Naive thymus-derived CD8-positive, alpha-beta T cell (primary cell): Measurements from ENCODE around the gene ASB12. TPM values are rescaled to one million over a fixed set of nuclear protein-coding genes. Genes with fewer than 3 reads are reported as not detected.
A peak's percentile ranks its signal among the peaks of the same experiment; 100 is the strongest.
"Not testable (repeated sequence)": the region's sequence is repeated elsewhere in the genome, so short reads cannot be mapped to it uniquely, and the experiment has no call there.

Source experiments
- ATAC-seq, 2 donors: fragments of 150-1000 bp; cut with Tn5 transposase in 1 of 2; sonication (Bioruptor Pico), chemical (Tn5 transposase) in 1 of 2; 1 replicate in 1 of 2; 2 replicates in 1 of 2; pipeline ENCODE4 v1.10.0; 2021; ENCODE audit warnings: mild to moderate bottlenecking in 2 of 2, moderate library complexity in 2 of 2
- POLR2A ChIA-PET: fragments of 350-600 bp; sonication (Branson Sonifier 250); formaldehyde crosslinking; loops from one replicate; lab custom pipeline; 2021; ENCODE audit warnings: antibody characterized with exemption; lab: Charles Lee
- DNase-seq, 10 donors: peaks; one replicate each; pipeline versions ENCODE4 v3.0.0 to v3.0.0-alpha.2; 2020 to 2022
- H3K27ac Mint-ChIP-seq, 10 donors: one replicate each; pipeline ENCODE4 v1.8.0; 2020 to 2022; ENCODE audit warnings: mild to moderate bottlenecking in 10 of 10, mixed read lengths in 10 of 10, moderate library complexity in 4 of 10, inconsistent platforms in 1 of 10
- H3K27me3 Mint-ChIP-seq, 5 donors: one replicate each; pipeline ENCODE4 v1.8.0; 2021 to 2022; ENCODE audit warnings: mixed read lengths in 5 of 5
- H3K36me3 Mint-ChIP-seq, 3 donors: one replicate each; pipeline ENCODE4 v1.8.0; 2020 to 2022; ENCODE audit warnings: mixed read lengths in 3 of 3, mild to moderate bottlenecking in 2 of 3, inconsistent platforms in 1 of 3
- H3K4me1 Mint-ChIP-seq, 4 donors: one replicate each; pipeline ENCODE4 v1.8.0; 2021 to 2022; ENCODE audit warnings: mixed read lengths in 4 of 4
- H3K4me3 Mint-ChIP-seq, 10 donors: one replicate each; pipeline ENCODE4 v1.8.0; 2020 to 2022; ENCODE audit warnings: mild to moderate bottlenecking in 10 of 10, mixed read lengths in 10 of 10, moderate library complexity in 6 of 10, inconsistent platforms in 1 of 10
- H3K9me3 Mint-ChIP-seq, 9 donors: one replicate each; pipeline ENCODE4 v1.8.0; 2020 to 2022; ENCODE audit warnings: mixed read lengths in 9 of 9, mild to moderate bottlenecking in 3 of 9, inconsistent platforms in 1 of 9, moderate library complexity in 1 of 9
- polyA plus RNA-seq, 3 donors: library from polyadenylated mRNA; unstranded; fragments of 300-500 nt; fragmentation: Illumina TruSeq; gene quantifications; one replicate each; pipeline ENCODE4 v1.2.3, GENCODE V29; 2021
- total RNA-seq, 8 experiments: library from RNA in 2 of 8; stranded (reverse) in 2 of 8; gene quantifications; one replicate each; pipeline ENCODE4 v1.2.3 and lab custom pipeline; 2021 to 2026

ASB12 gene, protein sequence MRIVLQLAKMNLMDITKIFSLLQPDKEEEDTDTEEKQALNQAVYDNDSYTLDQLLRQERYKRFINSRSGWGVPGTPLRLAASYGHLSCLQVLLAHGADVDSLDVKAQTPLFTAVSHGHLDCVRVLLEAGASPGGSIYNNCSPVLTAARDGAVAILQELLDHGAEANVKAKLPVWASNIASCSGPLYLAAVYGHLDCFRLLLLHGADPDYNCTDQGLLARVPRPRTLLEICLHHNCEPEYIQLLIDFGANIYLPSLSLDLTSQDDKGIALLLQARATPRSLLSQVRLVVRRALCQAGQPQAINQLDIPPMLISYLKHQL
- under 1 TPM; 0.29 to 0.30 TPM for total RNA-seq
- polyA plus RNA-seq: under 1 TPM; 0.13 to 0.53 (median 0.35) TPM
- 0 to 0.07 (median 0) reads per million in 6 experiments for total RNA-seq (lab: John Stamatoyannopoulos, UW)

DNA sequence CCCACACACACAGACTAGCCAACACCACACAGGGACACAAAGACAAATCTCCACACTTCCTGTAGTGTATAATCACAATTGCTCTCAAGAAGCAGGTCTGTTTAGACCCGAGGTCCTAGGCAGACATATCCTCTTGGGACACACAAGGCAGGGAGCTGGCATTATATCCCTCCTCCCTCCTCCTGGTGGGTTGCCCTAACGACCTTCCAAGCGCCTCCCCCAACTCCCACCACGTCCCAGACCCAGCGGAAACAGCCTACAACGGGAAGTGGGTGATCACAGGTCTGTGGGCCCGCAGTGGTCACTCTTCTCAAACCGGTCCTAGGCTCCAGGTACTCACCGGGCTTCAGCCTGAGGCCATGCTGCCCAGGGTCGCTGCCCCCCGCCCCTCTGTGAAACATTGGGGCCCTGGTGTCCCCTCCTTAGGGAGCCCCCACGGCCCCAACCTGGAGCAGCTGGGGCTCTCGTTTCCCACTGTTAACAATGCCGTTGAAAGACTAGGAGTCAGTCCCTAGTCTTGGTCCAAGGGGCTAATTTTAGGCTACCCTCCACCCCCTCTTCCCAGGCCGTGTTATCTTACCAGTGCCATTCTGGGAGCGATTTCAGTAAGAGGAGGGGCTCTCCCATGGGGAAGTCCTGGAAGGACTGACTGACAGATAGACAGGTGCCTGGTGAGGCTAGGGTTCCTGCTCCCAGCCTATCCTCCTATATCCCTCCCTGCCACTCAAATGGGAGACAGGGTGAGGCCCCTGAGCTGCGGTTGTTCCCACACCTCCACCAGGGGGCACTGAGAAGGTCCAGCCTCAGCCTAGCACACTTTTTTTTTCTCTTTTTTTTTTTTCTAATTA, at the start of gene ASB12:
TSS of gene ASB12 (minus strand) at position 485 of the 848 bp plus-strand sequence. CDS start 4,957 bp downstream, outside the sequence.
- POLR2A ChIA-PET: no interaction called here
- Mint-ChIP-seq H3K27ac (no peak within 1 kb of the TSS), H3K4me3 (no peak within 1 kb of the TSS), H3K9me3 (peaks cover 0 to 4% (median 0%) of the 10 kb centered on the region in 9 donors), H3K27me3 (no peaks in the 10 kb centered on the region), H3K36me3 (peaks cover 0 to 4% (median 3%) of the 10 kb centered on the region in 3 donors), H3K4me1 (no peaks in the 10 kb centered on the region)
- no peak for DNase-seq
- ATAC-seq: no peak

- H3K36me3 Mint-ChIP-seq: peaks cover 27 to 66% (median 50%) of the 10 kb centered on the region in 3 donors
- peaks cover 0 to 10% (median 0%) of the 10 kb centered on the region in 9 donors for H3K9me3 Mint-ChIP-seq
- POLR2A ChIA-PET: no interaction called here
- no peak for DNase-seq
- no peak overlapping the region for H3K4me3 Mint-ChIP-seq
- H3K27ac Mint-ChIP-seq: no peak overlapping the region
- ATAC-seq: no peak
- H3K4me1 Mint-ChIP-seq: no peaks in the 10 kb centered on the region
- H3K27me3 Mint-ChIP-seq: no peaks in the 10 kb centered on the region
Observed at GRCh38 chrX:64265265-64265664, 34.9 kb upstream of the ASB12 start.

- no peak for ATAC-seq
- Mint-ChIP-seq H3K27ac (no peak overlapping the region), H3K4me1 (no peaks in the 10 kb centered on the region), H3K9me3 (peaks cover 0 to 4% (median 0%) of the 10 kb centered on the region in 9 donors), H3K27me3 (no peaks in the 10 kb centered on the region), H3K4me3 (no peak overlapping the region), H3K36me3 (peaks cover 0 to 4% (median 3%) of the 10 kb centered on the region in 3 donors)
- DNase-seq: no peak
- POLR2A ChIA-PET: no interaction called here
Observed at GRCh38 chrX:64229154-64229553, 1.3 kb downstream of the ASB12 start.

DNA sequence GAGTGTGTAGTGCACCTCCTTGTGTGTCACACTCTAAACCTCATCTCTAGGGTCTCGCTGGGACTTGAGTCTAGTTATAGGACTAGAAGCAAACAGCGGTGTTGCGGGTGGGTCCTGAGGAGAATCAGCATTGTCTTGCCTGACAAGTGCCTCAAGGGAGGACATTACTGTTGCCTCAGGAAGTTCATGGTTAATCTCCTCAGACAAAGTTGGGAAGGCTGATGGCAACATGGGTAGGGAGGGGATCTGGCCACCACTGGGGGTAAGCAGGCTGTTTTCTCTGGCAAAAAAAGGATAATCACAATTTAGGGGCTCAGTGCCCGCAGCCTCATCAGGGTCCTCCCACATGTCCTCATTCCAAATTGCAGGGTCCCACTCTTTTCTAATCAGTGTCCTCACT, 12.4 kb downstream of the ASB12 start:
- Mint-ChIP-seq H3K27me3 (no peaks in the 10 kb centered on the region), H3K4me1 (peaks cover 0 to 3% (median 0%) of the 10 kb centered on the region in 4 donors), H3K9me3 (no peaks in the 10 kb centered on the region), H3K27ac (no peak overlapping the region), H3K36me3 (no peaks in the 10 kb centered on the region), H3K4me3 (no peak overlapping the region)
- DNase-seq: no peak
- POLR2A ChIA-PET: no interaction called here
- ATAC-seq: no peak

- H3K4me1 Mint-ChIP-seq, DNase-seq, H3K27me3 Mint-ChIP-seq, ATAC-seq, H3K9me3 Mint-ChIP-seq, H3K27ac Mint-ChIP-seq, POLR2A ChIA-PET, H3K4me3 Mint-ChIP-seq, H3K36me3 Mint-ChIP-seq: not testable (repeated sequence)
Observed at GRCh38 chrX:64213989-64214388, 16.4 kb downstream of the ASB12 start.

- H3K27ac Mint-ChIP-seq: peak overlapping the region; percentile 86 to 98 (median 94)
- POLR2A ChIA-PET: interaction anchor here (0.5 to 1.7 kb wide), 4 partner anchors 130 to 1328 kb away, joined by 3 to 9 read pairs (median 3); partner anchors contain the start of genes LAS1L and MTMR8
- peak overlapping the region; percentile 88 to 98 (median 92) for H3K4me3 Mint-ChIP-seq
- no peaks in the 10 kb centered on the region for H3K27me3 Mint-ChIP-seq
- ATAC-seq (no peak), DNase-seq (no peak)
- peaks cover 0 to 2% (median 0%) of the 10 kb centered on the region in 9 donors for H3K9me3 Mint-ChIP-seq
- peaks cover 12 to 26% (median 14%) of the 10 kb centered on the region in 4 donors for H3K4me1 Mint-ChIP-seq
- peaks cover 0 to 2% (median 0%) of the 10 kb centered on the region in 3 donors for H3K36me3 Mint-ChIP-seq
Observed at GRCh38 chrX:64206556-64207162, 23.7 kb downstream of the ASB12 start.

DNA sequence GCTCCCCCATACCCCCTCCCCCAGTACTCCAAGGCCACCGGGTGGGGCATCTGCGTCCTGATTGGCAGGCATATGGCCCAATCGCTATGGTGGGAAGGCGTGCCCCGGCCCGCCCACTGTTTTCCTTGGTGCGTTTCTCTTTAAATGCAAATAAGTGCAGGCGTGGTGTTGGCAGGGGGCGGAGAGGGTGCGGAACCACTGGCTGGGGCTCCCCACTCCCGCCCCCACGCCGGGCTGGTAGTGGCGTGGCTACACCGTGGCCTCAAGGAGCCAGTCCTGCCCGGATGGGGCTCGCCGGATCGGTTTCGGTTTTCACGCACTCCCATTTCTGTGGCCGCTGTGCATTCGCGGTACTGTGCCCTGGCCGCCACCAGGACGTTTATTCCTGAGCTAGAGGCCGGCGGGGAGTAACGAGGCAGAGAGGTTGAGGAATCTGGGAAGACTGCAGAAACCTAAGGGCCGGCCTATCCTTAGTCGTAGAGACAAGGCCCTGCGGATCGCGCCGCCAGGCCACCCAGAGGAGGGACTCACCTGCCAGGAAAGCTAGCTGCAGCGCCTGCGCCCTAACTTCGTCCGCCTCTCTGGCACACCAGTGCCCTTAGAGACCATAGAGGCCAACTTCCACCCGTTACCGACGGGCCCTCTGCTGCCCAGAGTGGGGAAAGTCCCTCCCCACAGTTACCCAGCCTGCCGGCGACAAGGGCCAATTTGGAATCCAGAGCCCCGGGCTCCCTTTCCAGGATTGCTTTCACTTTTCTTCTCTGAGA, 24.5 kb downstream of the ASB12 start:
- H3K4me3 Mint-ChIP-seq: peak overlapping the region; percentile 88 to 98 (median 92)
- ATAC-seq (peak; percentile 88 to 89), DNase-seq (peak; percentile 70 to 94 (median 84))
- peaks cover 0 to 2% (median 0%) of the 10 kb centered on the region in 9 donors for H3K9me3 Mint-ChIP-seq
- peak overlapping the region; percentile 86 to 98 (median 94) for H3K27ac Mint-ChIP-seq
- POLR2A ChIA-PET: interaction anchor here (1.0 to 1.7 kb wide), 3 partner anchors 190 to 1328 kb away, joined by 3 to 9 read pairs (median 7); partner anchors contain the start of genes LAS1L and MTMR8
- H3K4me1 Mint-ChIP-seq: peaks cover 12 to 26% (median 14%) of the 10 kb centered on the region in 4 donors
- no peaks in the 10 kb centered on the region for H3K27me3 Mint-ChIP-seq
- peaks cover 0 to 2% (median 0%) of the 10 kb centered on the region in 3 donors for H3K36me3 Mint-ChIP-seq

DNA sequence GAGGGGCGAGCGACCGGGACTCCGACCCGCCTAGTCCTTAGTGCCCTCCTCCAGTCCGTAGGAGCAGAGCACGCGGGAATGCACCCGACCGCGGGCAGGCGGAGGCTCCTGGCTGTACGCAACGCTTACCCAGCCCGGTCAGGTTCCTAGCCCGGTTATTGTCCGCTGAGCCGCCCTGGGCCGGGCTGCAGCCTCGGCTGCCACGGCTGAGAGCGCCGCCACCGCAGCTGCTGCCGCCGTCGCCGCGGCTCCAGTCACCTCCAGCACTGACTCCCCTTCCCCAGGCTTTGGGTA, 25.0 kb downstream of the ASB12 start, which contains the start of gene AMER1:
TSS of gene AMER1 (minus strand) at position 268 of the 294 bp plus-strand sequence. CDS start 12,422 bp downstream, outside the sequence.
- Mint-ChIP-seq H3K4me1 (peaks cover 12 to 26% (median 14%) of the 10 kb centered on the region in 4 donors), H3K27me3 (no peaks in the 10 kb centered on the region), H3K9me3 (peaks cover 0 to 2% (median 0%) of the 10 kb centered on the region in 9 donors), H3K4me3 (peak within 1 kb of the TSS; percentile 88 to 98 (median 92)), H3K36me3 (peaks cover 0 to 2% (median 0%) of the 10 kb centered on the region in 3 donors), H3K27ac (peak within 1 kb of the TSS; percentile 86 to 98 (median 94))
- peak in 1 of 10 donors; percentile 62 for DNase-seq
- POLR2A ChIA-PET: interaction anchor here (1.0 to 1.7 kb wide), 3 partner anchors 190 to 1329 kb away, joined by 3 to 9 read pairs (median 7); partner anchors contain the start of genes LAS1L and MTMR8
- peak; percentile 34 to 54 for ATAC-seq

- DNase-seq (peak in 6 of 10 donors; percentile 1 to 26 (median 15)), ATAC-seq (peak; percentile 5 to 11)
- H3K27ac Mint-ChIP-seq: peak overlapping the region in 6 of 10 donors; percentile 34 to 71 (median 66)
- H3K36me3 Mint-ChIP-seq: peaks cover 0 to 2% (median 0%) of the 10 kb centered on the region in 3 donors
- peaks cover 12 to 26% (median 14%) of the 10 kb centered on the region in 4 donors for H3K4me1 Mint-ChIP-seq
- H3K27me3 Mint-ChIP-seq: no peaks in the 10 kb centered on the region
- POLR2A ChIA-PET: interaction anchor here (0.6 to 1.7 kb wide), 3 partner anchors 191 to 1204 kb away, joined by 3 to 9 read pairs (median 7); partner anchors contain the start of gene MTMR8
- peak overlapping the region; percentile 80 to 98 (median 92) for H3K4me3 Mint-ChIP-seq
- H3K9me3 Mint-ChIP-seq: peaks cover 0 to 2% (median 0%) of the 10 kb centered on the region in 9 donors
Observed at GRCh38 chrX:64204701-64205440, 25.5 kb downstream of the ASB12 start.

- peak overlapping the region in 6 of 10 donors; percentile 1 to 68 (median 58) for H3K27ac Mint-ChIP-seq
- H3K27me3 Mint-ChIP-seq: no peaks in the 10 kb centered on the region
- peaks cover 14 to 26% (median 15%) of the 10 kb centered on the region in 4 donors for H3K4me1 Mint-ChIP-seq
- no peak for ATAC-seq
- H3K4me3 Mint-ChIP-seq: peak overlapping the region; percentile 80 to 93 (median 83)
- DNase-seq: no peak
- POLR2A ChIA-PET: interaction anchor here (0.6 kb wide), 1 partner anchor 1205 kb away, joined by 3 read pairs; no protein-coding TSS in a partner anchor
- peaks cover 0 to 2% (median 0%) of the 10 kb centered on the region in 9 donors for H3K9me3 Mint-ChIP-seq
- H3K36me3 Mint-ChIP-seq: peaks cover 0 to 2% (median 0%) of the 10 kb centered on the region in 3 donors
Observed at GRCh38 chrX:64204252-64204651, 26.2 kb downstream of the ASB12 start.
